ENCODE results near the gene TRERF1. TPM values are rescaled to one million over a fixed set of nuclear protein-coding genes. Genes with fewer than 3 reads are reported as not detected.

TRERF1 gene
- total RNA-seq, 6 donors from 2014 or later = 2.0 to 7.3 (median 5.4) TPM

DNA sequence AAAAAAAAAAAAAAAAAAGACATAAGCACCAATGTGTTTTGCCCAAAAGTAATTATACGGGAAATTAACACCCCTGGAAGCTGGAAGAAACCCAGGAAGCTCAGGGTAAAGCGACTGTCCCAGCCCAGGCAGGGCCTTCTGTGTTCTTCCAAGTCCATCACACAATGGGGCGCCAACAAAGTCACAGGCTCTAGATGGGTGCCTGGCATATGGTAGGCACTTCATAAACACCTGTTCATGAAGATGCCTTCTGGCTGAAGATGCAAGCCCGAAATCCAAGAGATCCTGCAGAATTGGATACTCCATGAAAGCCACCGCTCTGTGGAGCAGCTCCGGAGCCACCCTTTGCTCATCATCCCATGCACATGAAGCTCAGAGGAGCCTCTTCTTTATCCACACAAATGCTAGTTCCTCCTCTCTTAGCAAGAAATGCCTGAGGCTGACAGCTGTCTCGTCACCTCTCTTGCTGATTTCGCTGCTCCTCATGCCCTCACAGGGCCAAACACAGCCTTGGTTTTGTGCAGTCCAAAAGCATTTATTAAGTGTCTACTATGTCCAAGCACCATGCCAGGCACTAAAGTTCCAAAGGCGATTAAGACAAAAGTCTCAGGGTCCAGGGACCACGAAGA, 76.6 kb downstream of the TRERF1 start:
- DNase-seq (no peak), ATAC-seq (ENCODE audit: low FRiP score in 2 of 2) (no peak)
- no peaks in the 10 kb centered on the region for H3K27me3 ChIP-seq
- no peak for TF ChIP-seq POLR2AphosphoS5 (IDR thresholded peaks at IDR 0.05)
- no peak for TF ChIP-seq POLR2A (IDR thresholded peaks at IDR 0.05)
- no peak for TF ChIP-seq EP300 (IDR thresholded peaks at IDR 0.05)
- TF ChIP-seq, protein P1, sequence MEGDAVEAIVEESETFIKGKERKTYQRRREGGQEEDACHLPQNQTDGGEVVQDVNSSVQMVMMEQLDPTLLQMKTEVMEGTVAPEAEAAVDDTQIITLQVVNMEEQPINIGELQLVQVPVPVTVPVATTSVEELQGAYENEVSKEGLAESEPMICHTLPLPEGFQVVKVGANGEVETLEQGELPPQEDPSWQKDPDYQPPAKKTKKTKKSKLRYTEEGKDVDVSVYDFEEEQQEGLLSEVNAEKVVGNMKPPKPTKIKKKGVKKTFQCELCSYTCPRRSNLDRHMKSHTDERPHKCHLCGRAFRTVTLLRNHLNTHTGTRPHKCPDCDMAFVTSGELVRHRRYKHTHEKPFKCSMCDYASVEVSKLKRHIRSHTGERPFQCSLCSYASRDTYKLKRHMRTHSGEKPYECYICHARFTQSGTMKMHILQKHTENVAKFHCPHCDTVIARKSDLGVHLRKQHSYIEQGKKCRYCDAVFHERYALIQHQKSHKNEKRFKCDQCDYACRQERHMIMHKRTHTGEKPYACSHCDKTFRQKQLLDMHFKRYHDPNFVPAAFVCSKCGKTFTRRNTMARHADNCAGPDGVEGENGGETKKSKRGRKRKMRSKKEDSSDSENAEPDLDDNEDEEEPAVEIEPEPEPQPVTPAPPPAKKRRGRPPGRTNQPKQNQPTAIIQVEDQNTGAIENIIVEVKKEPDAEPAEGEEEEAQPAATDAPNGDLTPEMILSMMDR (IDR thresholded peaks at IDR 0.05) = no peak
- 91% methylated on average over 8 to 10 of the region's 10 CpGs for WGBS, 2 donors
- no peaks in the 10 kb centered on the region for H3K9me3 ChIP-seq
- H3K27ac ChIP-seq = no peak overlapping the region
- H3K36me3 ChIP-seq = no peaks in the 10 kb centered on the region
- peaks cover under 1 to 23% (median 6%) of the 10 kb centered on the region in 4 donors for H3K4me1 ChIP-seq
- H3K4me3 ChIP-seq = no peak overlapping the region

DNA sequence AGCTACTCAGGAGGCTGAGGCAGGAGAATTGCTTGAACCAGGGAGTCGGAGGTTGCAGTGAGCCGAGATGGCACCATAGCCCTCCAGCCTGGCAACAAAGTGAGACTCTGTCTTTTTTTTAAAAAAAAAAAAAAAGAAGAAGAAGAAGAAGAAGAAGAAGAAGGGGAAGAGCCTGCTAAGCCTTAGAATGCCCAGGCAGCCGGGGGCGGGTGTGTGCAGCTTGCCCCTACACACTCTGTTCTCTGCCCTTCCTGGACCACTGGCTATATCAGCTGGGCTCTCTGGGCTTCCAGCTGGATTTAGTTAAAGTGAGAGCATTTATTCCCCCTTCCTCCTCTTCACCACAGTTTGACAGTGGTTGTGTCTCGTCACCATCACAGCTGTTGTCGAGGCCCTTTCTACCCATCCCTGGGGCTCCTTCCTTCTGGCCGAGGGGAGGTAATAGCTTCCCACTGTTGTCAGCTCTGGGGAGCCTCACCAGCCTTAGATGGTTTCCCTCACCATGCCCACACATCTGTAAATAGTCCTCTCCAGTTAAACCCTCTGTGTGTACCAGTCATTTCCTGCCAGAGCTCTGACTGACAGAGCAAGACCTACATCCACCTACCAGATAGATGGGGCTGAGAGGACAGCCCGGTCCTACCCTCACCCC, 77.6 kb downstream of the TRERF1 start:
- no peak for ATAC-seq (ENCODE audit: low FRiP score in 2 of 2)
- Histone ChIP-seq H3K4me3 (no peak overlapping the region), H3K4me1 (peaks cover 3 to 28% (median 8%) of the 10 kb centered on the region in 4 donors), H3K9me3 (no peaks in the 10 kb centered on the region), H3K27me3 (no peaks in the 10 kb centered on the region), H3K36me3 (no peaks in the 10 kb centered on the region), H3K27ac (peak overlapping the region in 3 of 4 donors; percentile 17 to 59 (median 26))
- DNase-seq = peak in 1 of 2 donors; percentile 37
- TF ChIP-seq, protein P1 (IDR thresholded peaks at IDR 0.05) = no peak
- TF ChIP-seq POLR2A (IDR thresholded peaks at IDR 0.05) (no peak), EP300 (IDR thresholded peaks at IDR 0.05) (no peak), POLR2AphosphoS5 (IDR thresholded peaks at IDR 0.05) (no peak)
- 65 to 68% methylated on average over 8 of the region's 8 CpGs for WGBS, 2 donors

DNA sequence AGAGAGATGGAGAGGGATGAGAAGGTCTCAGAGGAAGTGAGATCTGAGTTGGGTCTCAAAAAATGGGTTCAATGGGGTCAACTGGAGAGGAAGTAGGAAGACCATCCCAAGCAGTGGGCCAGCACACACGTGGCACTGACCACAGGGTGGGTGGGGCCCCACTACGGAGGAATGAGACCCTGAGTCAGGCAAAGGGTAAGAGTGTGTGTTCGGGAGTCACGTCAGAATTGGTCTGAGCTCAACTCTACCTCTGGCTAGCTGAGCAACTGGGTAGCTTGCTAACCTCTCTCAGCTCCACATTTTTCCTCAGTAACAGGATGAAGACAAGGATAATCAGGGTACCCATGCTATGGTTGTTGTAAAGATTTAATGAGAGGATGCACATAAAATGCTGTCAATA, 79.0 kb downstream of the TRERF1 start:
- WGBS, 2 donors = 62 to 65% methylated on average over 4 of the region's 4 CpGs
- no peaks in the 10 kb centered on the region for H3K9me3 ChIP-seq
- peaks cover 8 to 41% (median 20%) of the 10 kb centered on the region in 4 donors for H3K4me1 ChIP-seq
- no peaks in the 10 kb centered on the region for H3K27me3 ChIP-seq
- no peak for DNase-seq
- peak overlapping the region in 1 of 4 donors; percentile 59 for H3K27ac ChIP-seq
- peak in 1 of 2 donors; percentile 54 for ATAC-seq (ENCODE audit: low FRiP score in 2 of 2)
- H3K4me3 ChIP-seq = no peak overlapping the region
- TF ChIP-seq, protein P1 (IDR thresholded peaks at IDR 0.05) = no peak
- TF ChIP-seq POLR2A (IDR thresholded peaks at IDR 0.05) = no peak
- TF ChIP-seq EP300 (IDR thresholded peaks at IDR 0.05) = no peak
- no peak for TF ChIP-seq POLR2AphosphoS5 (IDR thresholded peaks at IDR 0.05)
- no peaks in the 10 kb centered on the region for H3K36me3 ChIP-seq

DNA sequence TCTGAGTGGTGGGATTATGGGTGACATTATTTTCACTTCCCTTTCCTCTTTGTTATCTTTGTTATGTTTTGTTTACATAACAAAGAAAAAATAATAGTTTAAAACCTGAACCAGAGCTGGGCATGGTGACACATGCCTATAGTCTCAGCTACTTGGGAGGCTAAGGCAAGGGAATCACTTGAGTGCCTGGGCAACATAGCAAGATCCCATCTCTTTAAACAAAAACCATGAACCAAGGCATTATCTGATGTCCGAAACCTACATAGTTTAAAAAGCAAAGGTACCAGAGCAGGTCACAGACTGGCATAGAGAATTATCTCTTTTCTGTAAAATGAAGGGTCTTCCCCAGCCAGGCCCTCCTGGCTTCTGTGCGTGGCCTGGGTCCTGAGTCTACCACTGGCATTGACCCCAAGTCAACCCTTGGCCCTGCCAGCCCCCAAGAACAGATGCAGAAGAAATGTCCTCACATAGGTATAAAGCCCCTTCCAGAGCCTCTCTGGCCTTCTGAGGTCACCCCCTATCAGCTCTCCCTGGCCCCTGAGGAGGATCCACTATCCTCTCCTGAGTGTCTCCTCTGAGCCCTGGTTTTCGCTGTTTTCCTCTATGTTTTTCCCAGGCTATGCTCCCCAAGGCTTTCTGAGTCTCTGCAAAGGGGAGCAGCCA, 81.3 kb downstream of the TRERF1 start:
- no peak for DNase-seq
- no peaks in the 10 kb centered on the region for H3K9me3 ChIP-seq
- H3K4me1 ChIP-seq = peaks cover 22 to 62% (median 37%) of the 10 kb centered on the region in 4 donors
- H3K27me3 ChIP-seq = no peaks in the 10 kb centered on the region
- H3K4me3 ChIP-seq = no peak overlapping the region
- TF ChIP-seq POLR2AphosphoS5 (IDR thresholded peaks at IDR 0.05) (no peak), POLR2A (IDR thresholded peaks at IDR 0.05) (no peak), EP300 (IDR thresholded peaks at IDR 0.05) (no peak)
- TF ChIP-seq, protein P1 (IDR thresholded peaks at IDR 0.05) = no peak
- 96 to 100% methylated on average over 3 of the region's 3 CpGs for WGBS, 2 donors
- no peak for ATAC-seq (ENCODE audit: low FRiP score in 2 of 2)
- no peaks in the 10 kb centered on the region for H3K36me3 ChIP-seq
- H3K27ac ChIP-seq = no peak overlapping the region

Data from upper lobe of left lung (tissue), 6 donors.